GM20000 (cell line): ENCODE results near the gene SPI1.

Source experiments
- DNase-seq: peaks from one replicate; pipeline ENCODE4 v3.0.0; 2012; ENCODE audit warnings: low spot score
- CTCF ChIP-seq: IDR thresholded peaks from 2 replicates; pipeline ENCODE4 v1.5.1; 2012; ENCODE audit warnings: mild to moderate bottlenecking, control low read depth; ENCODE audit errors: extremely low read depth, missing control alignments

Gene SPI1

GRCh38 chr11:47349521-47350095 is 28.7 kb downstream of the SPI1 start:
- no peak for TF ChIP-seq CTCF
- DNase-seq = no peak

- DNase-seq = no peak
- no peak for TF ChIP-seq CTCF
Observed at GRCh38 chr11:47348859-47349258, 29.5 kb downstream of the SPI1 start.

- no peak for DNase-seq
- TF ChIP-seq CTCF = no peak
Observed at GRCh38 chr11:47348131-47348802, 30.1 kb downstream of the SPI1 start.

GRCh38 chr11:47347137-47347536 is 31.2 kb downstream of the SPI1 start:
- DNase-seq = no peak
- TF ChIP-seq CTCF = no peak

- DNase-seq = no peak
- no peak for TF ChIP-seq CTCF
Observed at GRCh38 chr11:47345890-47346563, 32.3 kb downstream of the SPI1 start.

- no peak for DNase-seq
Observed at GRCh38 chr11:47342854-47343253, 35.5 kb downstream of the SPI1 start.

More at GRCh38 chr11:47342854-47343253, 35.5 kb downstream of the SPI1 start:
- no peak for TF ChIP-seq CTCF
